Transverse colon (tissue), 4 donors: ENCODE data around the gene CLMN. TPM values are rescaled to one million over a fixed set of nuclear protein-coding genes. Genes with fewer than 3 reads are reported as not detected.

ENCODE experiments used
- DNase-seq: peaks from one replicate; pipeline ENCODE4 v3.0.0-alpha.2; 2019
- H3K27ac ChIP-seq, 4 donors: fragments of 200-600 bp; sonication (generic); 2 replicates each; pipeline ENCODE4 v1.5.1; 2016 to 2018; ENCODE audit warnings: inconsistent platforms in 4 of 4
- H3K27me3 ChIP-seq: fragments of 200-600 bp; sonication (generic); 2 replicates; pipeline ENCODE4 v1.5.1; 2017; ENCODE audit warnings: inconsistent platforms
- H3K36me3 ChIP-seq, 4 donors: fragments of 200-600 bp; sonication (generic); 2 replicates each; pipeline ENCODE4 v1.5.1; 2017 to 2019; ENCODE audit warnings: inconsistent platforms in 4 of 4
- H3K4me1 ChIP-seq, 4 donors: fragments of 200-600 bp; sonication (generic); 2 replicates each; pipeline ENCODE4 v1.5.1; 2017 to 2020; ENCODE audit warnings: inconsistent platforms in 4 of 4
- H3K4me3 ChIP-seq, 4 donors: fragments of 200-600 bp; sonication (generic); 1 replicate in 1 of 4; 2 replicates in 3 of 4; pipeline versions ENCODE4 v1.5.1 to v1.6.1; 2017 to 2019; ENCODE audit warnings: inconsistent platforms in 4 of 4
- H3K9me3 ChIP-seq, 2 donors: fragments of 200-600 bp; sonication (generic); 2 replicates each; pipeline ENCODE4 v1.5.1; 2017 to 2019; ENCODE audit warnings: inconsistent platforms in 2 of 2
- CTCF ChIP-seq, 5 experiments: fragments of 200-600 bp in 3 of 5; fragments of 450-650 bp in 2 of 5; sonication (generic) in 3 of 5; IDR thresholded peaks; 1 replicate in 2 of 5; 2 replicates in 3 of 5; pipeline ENCODE4 v1.5.1; 2016 to 2017; ENCODE audit warnings: antibody characterized with exemption in 5 of 5, inconsistent platforms in 3 of 5, mild to moderate bottlenecking in 2 of 5, moderate library complexity in 1 of 5
- EP300 ChIP-seq: sonication (generic); formaldehyde crosslinking; IDR thresholded peaks from one replicate; pipeline ENCODE4 v1.6.1; 2017; ENCODE audit warnings: antibody characterized with exemption, low read depth
- POLR2A ChIP-seq: fragments of 450-650 bp; IDR thresholded peaks from one replicate; pipeline ENCODE4 v1.6.1; 2016; ENCODE audit warnings: antibody characterized with exemption, mild to moderate bottlenecking, moderate library complexity
- POLR2AphosphoS5 ChIP-seq, 3 donors: sonication (generic); formaldehyde crosslinking; IDR thresholded peaks; one replicate each; pipeline ENCODE4 v1.6.1; 2016; ENCODE audit warnings: antibody characterized with exemption in 3 of 3
- WGBS, 2 donors: methylation state at CpG; one replicate each; pipeline ENCODE4 v1.1.5; 2018; ENCODE audit warnings: low coverage in 1 of 2; 5-methylcytosine and 5-hydroxymethylcytosine counted together
- in situ Hi-C, 4 donors: fragments of 200-750 bp; cut with MboI; loops; one replicate each; pipeline versions ENCODE4 v1.15.0 to v1.15.1; 2017; ENCODE audit warnings: low sequenced_read_pairs in 3 of 4, low pct_ligation_motif_present in 1 of 4, low pct_unique_long_range_greater_than_20kb in 1 of 4
- intact Hi-C: fragments of 100-400 bp; cut with DNase I; formaldehyde crosslinking; loops from one replicate; pipeline ENCODE4 v1.15.1; 2023; ENCODE audit warnings: low total_unique reads
- total RNA-seq, 4 donors: library from RNA; depleted of rRNA; stranded (reverse); fragments of >200 nt; gene quantifications; one replicate each; pipeline ENCODE4 v1.1.0, GENCODE V29; 2016

Gene CLMN
- total RNA-seq, 4 donors from 2014 or later, result 71.1 to 118 (median 90.1) TPM

- WGBS, 2 donors, result 87 to 100% methylated on average over 1 to 11 of the region's 11 CpGs
- no peaks in the 10 kb centered on the region for H3K27me3 ChIP-seq
- no peaks in the 10 kb centered on the region for H3K9me3 ChIP-seq
- DNase-seq, result no peak
- H3K4me3 ChIP-seq, result no peak overlapping the region
- TF ChIP-seq EP300 (no peak), CTCF (IDR thresholded peaks at IDR 0.05) (no peak)
- intact Hi-C loops, result no loop called here
- H3K36me3 ChIP-seq, result no peaks in the 10 kb centered on the region
- peaks cover 0 to 3% (median 0%) of the 10 kb centered on the region in 4 donors for H3K4me1 ChIP-seq
- H3K27ac ChIP-seq, result no peak overlapping the region
- in situ Hi-C loops, result no loop called here
Measured at GRCh38 chr14:95220663-95221231, 99.0 kb downstream of the CLMN start.

GRCh38 chr14:95218472-95219193, 101.1 kb downstream of the CLMN start:
- Histone ChIP-seq H3K27ac (no peak overlapping the region), H3K36me3 (no peaks in the 10 kb centered on the region), H3K4me1 (peaks cover 0 to 3% (median 0%) of the 10 kb centered on the region in 4 donors), H3K9me3 (no peaks in the 10 kb centered on the region), H3K27me3 (no peaks in the 10 kb centered on the region), H3K4me3 (no peak overlapping the region)
- DNase-seq, result no peak
- intact Hi-C loops (no loop called here), in situ Hi-C loops (no loop called here)
- TF ChIP-seq CTCF (IDR thresholded peaks at IDR 0.05) (no peak), EP300 (no peak), POLR2AphosphoS5 (IDR thresholded peaks at IDR 0.05) (no peak), POLR2A (no peak)
- WGBS, 2 donors, result 93% methylated on average over 8 of the region's 8 CpGs; no CpG with 5 or more reads in 1 of the 2 donors

- Histone ChIP-seq H3K4me1 (no peaks in the 10 kb centered on the region), H3K27ac (no peak overlapping the region), H3K27me3 (no peaks in the 10 kb centered on the region), H3K36me3 (no peaks in the 10 kb centered on the region), H3K9me3 (no peaks in the 10 kb centered on the region), H3K4me3 (no peak overlapping the region)
- TF ChIP-seq CTCF (IDR thresholded peaks at IDR 0.05) (no peak), EP300 (no peak), POLR2AphosphoS5 (IDR thresholded peaks at IDR 0.05) (no peak), POLR2A (no peak)
- WGBS, 2 donors, result 93 to 100% methylated on average over 2 to 4 of the region's 4 CpGs
- in situ Hi-C loops (no loop called here), intact Hi-C loops (no loop called here)
- DNase-seq, result no peak
Measured at GRCh38 chr14:95218006-95218405, 101.7 kb downstream of the CLMN start.

GRCh38 chr14:95217391-95217900, 102.3 kb downstream of the CLMN start:
- TF ChIP-seq POLR2A (no peak), CTCF (IDR thresholded peaks at IDR 0.05) (no peak), POLR2AphosphoS5 (IDR thresholded peaks at IDR 0.05) (no peak), EP300 (no peak)
- Histone ChIP-seq H3K27ac (no peak overlapping the region), H3K4me3 (no peak overlapping the region), H3K4me1 (peaks cover 0 to under 1% (median 0%) of the 10 kb centered on the region in 4 donors), H3K27me3 (no peaks in the 10 kb centered on the region), H3K9me3 (no peaks in the 10 kb centered on the region), H3K36me3 (no peaks in the 10 kb centered on the region)
- WGBS, 2 donors, result 80 to 91% methylated on average over 1 to 10 of the region's 10 CpGs
- intact Hi-C loops (no loop called here), in situ Hi-C loops (no loop called here)
- no peak for DNase-seq
